OCI-LY1 (cell line): ENCODE results near the gene M6PR.
"Not testable (repeated sequence)": the region's sequence is repeated elsewhere in the genome, so short reads cannot be mapped to it uniquely, and the experiment has no call there.

ENCODE experiments used
- EZH2 ChIP-seq: fragments of 200-600 bp; sonication (generic), shearing (Covaris generic); IDR thresholded peaks from 2 replicates; pipeline ENCODE4 v1.8.0; 2017; ENCODE audit warnings: borderline replicate concordance, mixed run types, mild to moderate bottlenecking, antibody characterized with exemption, low read length, moderate library complexity, mixed read lengths
- TF ChIP-seq, protein P1 (sequence below): fragments of 200-600 bp; sonication (generic), shearing (Covaris generic); IDR thresholded peaks from 2 replicates; pipeline ENCODE4 v1.5.1; 2017; ENCODE audit warnings: mild to moderate bottlenecking, antibody characterized with exemption, low read length, moderate library complexity, mixed read lengths

DNA sequence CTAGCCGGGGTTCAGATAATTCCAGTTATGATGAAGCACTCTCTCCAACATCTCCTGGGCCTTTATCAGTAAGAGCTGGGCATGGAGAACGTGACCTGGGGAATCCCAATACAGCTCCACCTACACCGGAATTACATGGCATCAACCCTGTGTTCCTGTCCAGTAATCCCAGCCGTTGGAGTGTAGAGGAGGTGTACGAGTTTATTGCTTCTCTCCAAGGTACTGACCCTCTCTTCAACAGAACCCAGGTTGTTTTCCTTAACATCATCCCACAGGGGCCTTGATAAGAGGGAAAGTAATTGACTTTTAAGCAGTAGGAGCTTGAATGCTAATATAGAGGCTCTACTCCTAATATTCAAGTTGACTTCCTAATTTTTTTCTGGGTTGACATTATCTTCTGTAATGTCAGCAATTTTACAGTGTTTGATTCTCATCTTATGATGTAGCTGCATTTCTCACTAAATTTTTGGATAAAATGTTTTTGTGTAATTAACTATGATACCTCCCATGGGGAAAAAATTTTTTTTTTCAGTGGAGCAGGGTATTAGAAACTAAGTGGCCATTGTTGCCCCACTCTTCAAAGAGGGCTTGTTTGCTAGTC lies 11.5 kb downstream of the M6PR start:
- TF ChIP-seq, protein P1, sequence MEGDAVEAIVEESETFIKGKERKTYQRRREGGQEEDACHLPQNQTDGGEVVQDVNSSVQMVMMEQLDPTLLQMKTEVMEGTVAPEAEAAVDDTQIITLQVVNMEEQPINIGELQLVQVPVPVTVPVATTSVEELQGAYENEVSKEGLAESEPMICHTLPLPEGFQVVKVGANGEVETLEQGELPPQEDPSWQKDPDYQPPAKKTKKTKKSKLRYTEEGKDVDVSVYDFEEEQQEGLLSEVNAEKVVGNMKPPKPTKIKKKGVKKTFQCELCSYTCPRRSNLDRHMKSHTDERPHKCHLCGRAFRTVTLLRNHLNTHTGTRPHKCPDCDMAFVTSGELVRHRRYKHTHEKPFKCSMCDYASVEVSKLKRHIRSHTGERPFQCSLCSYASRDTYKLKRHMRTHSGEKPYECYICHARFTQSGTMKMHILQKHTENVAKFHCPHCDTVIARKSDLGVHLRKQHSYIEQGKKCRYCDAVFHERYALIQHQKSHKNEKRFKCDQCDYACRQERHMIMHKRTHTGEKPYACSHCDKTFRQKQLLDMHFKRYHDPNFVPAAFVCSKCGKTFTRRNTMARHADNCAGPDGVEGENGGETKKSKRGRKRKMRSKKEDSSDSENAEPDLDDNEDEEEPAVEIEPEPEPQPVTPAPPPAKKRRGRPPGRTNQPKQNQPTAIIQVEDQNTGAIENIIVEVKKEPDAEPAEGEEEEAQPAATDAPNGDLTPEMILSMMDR: not testable (repeated sequence)
- TF ChIP-seq EZH2: not testable (repeated sequence)
